ENCODE measurements around the gene UBE2E1. TPM values are rescaled to one million over a fixed set of nuclear protein-coding genes. Genes with fewer than 3 reads are reported as not detected.

UBE2E1 gene
- total and polyA plus RNA-seq, 4 donors = 6.6 to 31.8 (median 25.4) TPM

DNA sequence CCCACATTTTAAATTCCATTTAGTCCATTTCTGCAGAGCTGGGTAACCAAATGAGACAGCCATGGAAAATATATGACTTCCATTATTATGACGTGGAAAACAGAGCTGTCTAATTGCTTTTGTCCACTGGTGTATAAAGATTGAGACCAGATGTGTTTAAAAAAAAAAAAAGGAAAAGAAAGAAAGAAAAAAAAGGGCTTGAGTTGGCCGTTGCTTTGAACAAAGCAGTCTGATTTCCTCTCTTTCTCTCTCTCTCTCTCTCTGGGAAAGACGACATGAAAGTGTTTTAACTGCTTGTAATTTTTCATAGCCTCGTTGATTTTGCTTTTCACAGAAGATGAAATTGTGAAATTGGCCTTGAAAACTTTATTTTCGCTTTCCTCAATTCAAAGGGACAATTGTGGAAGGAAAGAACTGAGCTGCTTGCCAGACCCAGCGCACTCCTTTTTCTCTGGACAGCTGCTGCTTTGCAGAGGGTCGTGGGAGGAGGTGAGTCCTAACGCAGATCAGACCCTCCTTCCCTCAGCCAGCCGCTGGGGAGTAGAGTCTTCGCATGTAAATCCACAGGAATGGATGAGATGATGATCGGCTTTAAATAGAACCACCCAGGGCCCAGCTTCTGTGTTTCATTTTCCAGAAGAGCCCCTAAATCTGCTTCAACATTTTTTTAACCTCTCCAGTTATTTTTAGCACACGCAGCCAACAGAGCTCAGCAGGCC lies 42.8 kb upstream of the UBE2E1 start:
- DNase-seq (ENCODE audit: low spot score) = no peak
- no peaks in the 10 kb centered on the region for H3K27me3 ChIP-seq (ENCODE audit: control insufficient read depth in 4 of 4, insufficient read depth in 4 of 4, low read length in 3 of 4)
- no peak overlapping the region for H3K4me3 ChIP-seq (ENCODE audit: low read depth in 1 of 3, low read length in 3 of 3)
- H3K36me3 ChIP-seq (ENCODE audit: control insufficient read depth in 4 of 4, insufficient read depth in 3 of 4, low read depth in 1 of 4, low read length in 3 of 4) = no peaks in the 10 kb centered on the region
- H3K9ac ChIP-seq (ENCODE audit: low read depth in 1 of 2, low read length in 2 of 2) = no peak overlapping the region
- TF ChIP-seq YY1 (IDR thresholded peaks at IDR 0.05) (no peak), NR2F2 (IDR thresholded peaks at IDR 0.05) (no peak), JUND (IDR thresholded peaks at IDR 0.05) (no peak), FOXA2 (IDR thresholded peaks at IDR 0.05) (no peak), FOXA1 (IDR thresholded peaks at IDR 0.05) (no peak), GABPA (IDR thresholded peaks at IDR 0.05 in 1 of 2, conservative IDR thresholded peaks at IDR 0.05 in 1 of 2) (no peak), HNF4G (IDR thresholded peaks at IDR 0.05) (no peak), SP1 (IDR thresholded peaks at IDR 0.05) (no peak), TAF1 (conservative IDR thresholded peaks at IDR 0.05) (no peak), HNF4A (conservative IDR thresholded peaks at IDR 0.05) (no peak), RAD21 (IDR thresholded peaks at IDR 0.05) (no peak), RXRA (IDR thresholded peaks at IDR 0.05) (no peak)
- TF ChIP-seq, protein P1, sequence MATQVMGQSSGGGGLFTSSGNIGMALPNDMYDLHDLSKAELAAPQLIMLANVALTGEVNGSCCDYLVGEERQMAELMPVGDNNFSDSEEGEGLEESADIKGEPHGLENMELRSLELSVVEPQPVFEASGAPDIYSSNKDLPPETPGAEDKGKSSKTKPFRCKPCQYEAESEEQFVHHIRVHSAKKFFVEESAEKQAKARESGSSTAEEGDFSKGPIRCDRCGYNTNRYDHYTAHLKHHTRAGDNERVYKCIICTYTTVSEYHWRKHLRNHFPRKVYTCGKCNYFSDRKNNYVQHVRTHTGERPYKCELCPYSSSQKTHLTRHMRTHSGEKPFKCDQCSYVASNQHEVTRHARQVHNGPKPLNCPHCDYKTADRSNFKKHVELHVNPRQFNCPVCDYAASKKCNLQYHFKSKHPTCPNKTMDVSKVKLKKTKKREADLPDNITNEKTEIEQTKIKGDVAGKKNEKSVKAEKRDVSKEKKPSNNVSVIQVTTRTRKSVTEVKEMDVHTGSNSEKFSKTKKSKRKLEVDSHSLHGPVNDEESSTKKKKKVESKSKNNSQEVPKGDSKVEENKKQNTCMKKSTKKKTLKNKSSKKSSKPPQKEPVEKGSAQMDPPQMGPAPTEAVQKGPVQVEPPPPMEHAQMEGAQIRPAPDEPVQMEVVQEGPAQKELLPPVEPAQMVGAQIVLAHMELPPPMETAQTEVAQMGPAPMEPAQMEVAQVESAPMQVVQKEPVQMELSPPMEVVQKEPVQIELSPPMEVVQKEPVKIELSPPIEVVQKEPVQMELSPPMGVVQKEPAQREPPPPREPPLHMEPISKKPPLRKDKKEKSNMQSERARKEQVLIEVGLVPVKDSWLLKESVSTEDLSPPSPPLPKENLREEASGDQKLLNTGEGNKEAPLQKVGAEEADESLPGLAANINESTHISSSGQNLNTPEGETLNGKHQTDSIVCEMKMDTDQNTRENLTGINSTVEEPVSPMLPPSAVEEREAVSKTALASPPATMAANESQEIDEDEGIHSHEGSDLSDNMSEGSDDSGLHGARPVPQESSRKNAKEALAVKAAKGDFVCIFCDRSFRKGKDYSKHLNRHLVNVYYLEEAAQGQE (IDR thresholded peaks at IDR 0.05) = no peak
- TF ChIP-seq, protein P2, sequence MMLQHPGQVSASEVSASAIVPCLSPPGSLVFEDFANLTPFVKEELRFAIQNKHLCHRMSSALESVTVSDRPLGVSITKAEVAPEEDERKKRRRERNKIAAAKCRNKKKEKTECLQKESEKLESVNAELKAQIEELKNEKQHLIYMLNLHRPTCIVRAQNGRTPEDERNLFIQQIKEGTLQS (IDR thresholded peaks at IDR 0.05) = no peak
- TF ChIP-seq, protein P3, sequence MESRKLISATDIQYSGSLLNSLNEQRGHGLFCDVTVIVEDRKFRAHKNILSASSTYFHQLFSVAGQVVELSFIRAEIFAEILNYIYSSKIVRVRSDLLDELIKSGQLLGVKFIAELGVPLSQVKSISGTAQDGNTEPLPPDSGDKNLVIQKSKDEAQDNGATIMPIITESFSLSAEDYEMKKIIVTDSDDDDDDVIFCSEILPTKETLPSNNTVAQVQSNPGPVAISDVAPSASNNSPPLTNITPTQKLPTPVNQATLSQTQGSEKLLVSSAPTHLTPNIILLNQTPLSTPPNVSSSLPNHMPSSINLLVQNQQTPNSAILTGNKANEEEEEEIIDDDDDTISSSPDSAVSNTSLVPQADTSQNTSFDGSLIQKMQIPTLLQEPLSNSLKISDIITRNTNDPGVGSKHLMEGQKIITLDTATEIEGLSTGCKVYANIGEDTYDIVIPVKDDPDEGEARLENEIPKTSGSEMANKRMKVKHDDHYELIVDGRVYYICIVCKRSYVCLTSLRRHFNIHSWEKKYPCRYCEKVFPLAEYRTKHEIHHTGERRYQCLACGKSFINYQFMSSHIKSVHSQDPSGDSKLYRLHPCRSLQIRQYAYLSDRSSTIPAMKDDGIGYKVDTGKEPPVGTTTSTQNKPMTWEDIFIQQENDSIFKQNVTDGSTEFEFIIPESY (IDR thresholded peaks at IDR 0.05) = no peak
- TF ChIP-seq, protein P4, sequence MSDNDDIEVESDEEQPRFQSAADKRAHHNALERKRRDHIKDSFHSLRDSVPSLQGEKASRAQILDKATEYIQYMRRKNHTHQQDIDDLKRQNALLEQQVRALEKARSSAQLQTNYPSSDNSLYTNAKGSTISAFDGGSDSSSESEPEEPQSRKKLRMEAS (IDR thresholded peaks at IDR 0.05) = no peak
- 61% methylated on average over 12 of the region's 12 CpGs for WGBS
- H3K4me1 ChIP-seq (ENCODE audit: control insufficient read depth in 4 of 4, insufficient read depth in 4 of 4, low read length in 3 of 4) = no peaks in the 10 kb centered on the region
- H3K9me3 ChIP-seq (ENCODE audit: control insufficient read depth in 4 of 4, low read length in 3 of 4) = no peaks in the 10 kb centered on the region
- no peak overlapping the region for H3K27ac ChIP-seq (ENCODE audit: low read depth in 1 of 2, low read length in 2 of 2)

DNA sequence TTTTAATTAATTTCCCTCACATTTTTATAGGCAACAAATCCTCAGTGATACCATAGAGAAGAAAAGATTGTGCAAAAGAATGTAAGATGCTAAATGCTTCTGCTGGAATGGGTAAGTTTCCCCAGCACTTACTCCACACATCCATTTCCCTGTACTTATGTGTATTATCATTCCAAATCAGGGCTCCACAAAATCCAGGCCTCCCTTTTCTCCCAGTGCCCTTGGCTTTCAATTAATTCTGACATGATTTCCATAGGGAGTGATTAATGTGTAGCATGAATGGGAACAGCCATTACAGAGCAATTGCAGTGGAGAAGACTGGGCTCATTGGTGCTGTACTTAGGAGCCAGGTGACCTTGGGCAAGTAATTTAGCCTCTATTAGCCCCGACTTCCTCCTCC lies 41.3 kb upstream of the UBE2E1 start:
- DNase-seq (ENCODE audit: low spot score) = no peak
- Histone ChIP-seq H3K9me3 (ENCODE audit: control insufficient read depth in 4 of 4, low read length in 3 of 4) (no peaks in the 10 kb centered on the region), H3K4me3 (ENCODE audit: low read depth in 1 of 3, low read length in 3 of 3) (no peak overlapping the region), H3K36me3 (ENCODE audit: control insufficient read depth in 4 of 4, insufficient read depth in 3 of 4, low read depth in 1 of 4, low read length in 3 of 4) (no peaks in the 10 kb centered on the region), H3K4me1 (ENCODE audit: control insufficient read depth in 4 of 4, insufficient read depth in 4 of 4, low read length in 3 of 4) (no peaks in the 10 kb centered on the region), H3K9ac (ENCODE audit: low read depth in 1 of 2, low read length in 2 of 2) (no peak overlapping the region), H3K27ac (ENCODE audit: low read depth in 1 of 2, low read length in 2 of 2) (no peak overlapping the region), H3K27me3 (ENCODE audit: control insufficient read depth in 4 of 4, insufficient read depth in 4 of 4, low read length in 3 of 4) (no peaks in the 10 kb centered on the region)
- WGBS = 84% methylated on average over 1 of the region's 1 CpG
- TF ChIP-seq TAF1 (conservative IDR thresholded peaks at IDR 0.05) (no peak), YY1 (IDR thresholded peaks at IDR 0.05) (no peak), RXRA (IDR thresholded peaks at IDR 0.05) (no peak), GABPA (IDR thresholded peaks at IDR 0.05 in 1 of 2, conservative IDR thresholded peaks at IDR 0.05 in 1 of 2) (no peak), RAD21 (IDR thresholded peaks at IDR 0.05) (no peak), NR2F2 (IDR thresholded peaks at IDR 0.05) (no peak), HNF4A (conservative IDR thresholded peaks at IDR 0.05) (no peak), FOXA1 (IDR thresholded peaks at IDR 0.05) (no peak), JUND (IDR thresholded peaks at IDR 0.05) (no peak), FOXA2 (IDR thresholded peaks at IDR 0.05) (no peak), HNF4G (IDR thresholded peaks at IDR 0.05) (no peak), SP1 (IDR thresholded peaks at IDR 0.05) (no peak)
- TF ChIP-seq, protein P4 (IDR thresholded peaks at IDR 0.05) = no peak
- TF ChIP-seq, protein P3 (IDR thresholded peaks at IDR 0.05) = no peak
- TF ChIP-seq, protein P2 (IDR thresholded peaks at IDR 0.05) = no peak
- TF ChIP-seq, protein P1 (IDR thresholded peaks at IDR 0.05) = no peak

Data from liver (tissue), 9 donors.